ENCODE data around the gene KDM4C. TPM values are rescaled to one million over a fixed set of nuclear protein-coding genes. Genes with fewer than 3 reads are reported as not detected.
"Not testable (repeated sequence)": the region's sequence is repeated elsewhere in the genome, so short reads cannot be mapped to it uniquely, and the experiment has no call there.

KDM4C gene
- total and polyA plus RNA-seq, 2 donors (not counting 1 experiment from before 2014, with no cell fraction given) = 13.0 to 39.0 TPM

GRCh38 chr9:7178729-7179128 lies 421.0 kb downstream of the KDM4C start:
- no peaks in the 10 kb centered on the region for H3K4me1 ChIP-seq (ENCODE audit: control insufficient read depth, extremely low read depth, insufficient read depth, low read length)
- H3K4me2 ChIP-seq (ENCODE audit: extremely low read depth, insufficient read depth, low read length) = no peak overlapping the region
- no peak for TF ChIP-seq CTCF (conservative IDR thresholded peaks at IDR 0.05 in 1 of 2, IDR thresholded peaks at IDR 0.05 in 1 of 2; ENCODE audit: low read depth in 1 of 2, low read length in 2 of 2)
- no peak for TF ChIP-seq EZH2 (IDR thresholded peaks at IDR 0.05; ENCODE audit: low read length, missing control alignments)
- H3K9me3 ChIP-seq (ENCODE audit: control insufficient read depth, insufficient read depth, low read depth, low read length) = no peaks in the 10 kb centered on the region
- H3K79me2 ChIP-seq (ENCODE audit: control insufficient read depth, insufficient read depth, low read length) = no peaks in the 10 kb centered on the region
- no peak overlapping the region for H2AFZ ChIP-seq (ENCODE audit: low read length)
- no peak overlapping the region for H3K9ac ChIP-seq (ENCODE audit: insufficient read depth, low read length)
- H3K27me3 ChIP-seq (ENCODE audit: control insufficient read depth, insufficient read depth, low read length) = no peaks in the 10 kb centered on the region
- DNase-seq (ENCODE audit: low read depth in 2 of 2) = no peak
- H3K36me3 ChIP-seq (ENCODE audit: control insufficient read depth, insufficient read depth, low read length) = no peaks in the 10 kb centered on the region
- no peaks in the 10 kb centered on the region for H4K20me1 ChIP-seq (ENCODE audit: control insufficient read depth, extremely low read depth, insufficient read depth, low read length)
- no peak overlapping the region for H3K4me3 ChIP-seq (replicated peaks in 1 of 4; ENCODE audit: control extremely low read depth in 1 of 4, insufficient read depth in 1 of 4, low read depth in 3 of 4, low read length in 4 of 4)
- H3K27ac ChIP-seq (ENCODE audit: insufficient read depth, low read length) = no peak overlapping the region

GRCh38 chr9:7180247-7180646 lies 422.5 kb downstream of the KDM4C start:
- Histone ChIP-seq H3K4me2 (ENCODE audit: extremely low read depth, insufficient read depth, low read length) (no peak overlapping the region), H3K9ac (ENCODE audit: insufficient read depth, low read length) (no peak overlapping the region), H3K27me3 (ENCODE audit: control insufficient read depth, insufficient read depth, low read length) (no peaks in the 10 kb centered on the region), H3K9me3 (ENCODE audit: control insufficient read depth, insufficient read depth, low read depth, low read length) (no peaks in the 10 kb centered on the region), H3K79me2 (ENCODE audit: control insufficient read depth, insufficient read depth, low read length) (no peaks in the 10 kb centered on the region), H3K36me3 (ENCODE audit: control insufficient read depth, insufficient read depth, low read length) (no peaks in the 10 kb centered on the region), H3K4me1 (ENCODE audit: control insufficient read depth, extremely low read depth, insufficient read depth, low read length) (no peaks in the 10 kb centered on the region), H4K20me1 (ENCODE audit: control insufficient read depth, extremely low read depth, insufficient read depth, low read length) (no peaks in the 10 kb centered on the region), H2AFZ (ENCODE audit: low read length) (no peak overlapping the region), H3K27ac (ENCODE audit: insufficient read depth, low read length) (no peak overlapping the region), H3K4me3 (replicated peaks in 1 of 4; ENCODE audit: control extremely low read depth in 1 of 4, insufficient read depth in 1 of 4, low read depth in 3 of 4, low read length in 4 of 4) (no peak overlapping the region)
- no peak for DNase-seq (ENCODE audit: low read depth in 2 of 2)
- no peak for TF ChIP-seq EZH2 (IDR thresholded peaks at IDR 0.05; ENCODE audit: low read length, missing control alignments)
- no peak for TF ChIP-seq CTCF (conservative IDR thresholded peaks at IDR 0.05 in 1 of 2, IDR thresholded peaks at IDR 0.05 in 1 of 2; ENCODE audit: low read depth in 1 of 2, low read length in 2 of 2)

- H3K79me2 ChIP-seq (ENCODE audit: control insufficient read depth, insufficient read depth, low read length); H3K4me1 ChIP-seq (ENCODE audit: control insufficient read depth, extremely low read depth, insufficient read depth, low read length); H3K27ac ChIP-seq (ENCODE audit: insufficient read depth, low read length); H2AFZ ChIP-seq (ENCODE audit: low read length); H3K4me3 ChIP-seq (replicated peaks in 1 of 4; ENCODE audit: control extremely low read depth in 1 of 4, insufficient read depth in 1 of 4, low read depth in 3 of 4, low read length in 4 of 4); H3K9me3 ChIP-seq (ENCODE audit: control insufficient read depth, insufficient read depth, low read depth, low read length); H3K27me3 ChIP-seq (ENCODE audit: control insufficient read depth, insufficient read depth, low read length); DNase-seq (ENCODE audit: low read depth in 2 of 2); H3K9ac ChIP-seq (ENCODE audit: insufficient read depth, low read length); H3K4me2 ChIP-seq (ENCODE audit: extremely low read depth, insufficient read depth, low read length); H3K36me3 ChIP-seq (ENCODE audit: control insufficient read depth, insufficient read depth, low read length); H4K20me1 ChIP-seq (ENCODE audit: control insufficient read depth, extremely low read depth, insufficient read depth, low read length): not testable (repeated sequence)
These were observed 425.4 kb downstream of the KDM4C start for GRCh38 chr9:7183139-7183538.
